T-helper 17 cell (primary cell): ENCODE results near the gene RAPGEF6. TPM values are rescaled to one million over a fixed set of nuclear protein-coding genes. Genes with fewer than 3 reads are reported as not detected.

ENCODE experiments used
- ATAC-seq: fragments of 150-1000 bp; cut with Tn5 transposase; 2 replicates; pipeline ENCODE4 v1.10.0; 2021; ENCODE audit warnings: mild to moderate bottlenecking, moderate library complexity
- DNase-seq, 3 donors: peaks; one replicate each; pipeline versions ENCODE4 v3.0.0 to v3.0.0-alpha.2; 2020 to 2021
- H3K9me3 ChIP-seq: one replicate; pipeline ENCODE4 v1.7.0; 2013; ENCODE audit warnings: low read length, mild to moderate bottlenecking; ENCODE audit not compliant: control insufficient read depth, poor library complexity, severe bottlenecking
- H3K27ac Mint-ChIP-seq: one replicate; pipeline ENCODE4 v1.8.0; 2022; ENCODE audit warnings: mild to moderate bottlenecking, moderate library complexity, mixed read lengths
- H3K27me3 Mint-ChIP-seq: one replicate; pipeline ENCODE4 v1.8.0; 2022; ENCODE audit warnings: mixed read lengths
- H3K36me3 Mint-ChIP-seq: one replicate; pipeline ENCODE4 v1.8.0; 2022; ENCODE audit warnings: low read depth, mixed read lengths
- H3K4me1 Mint-ChIP-seq: one replicate; pipeline ENCODE4 v1.8.0; 2022; ENCODE audit warnings: mild to moderate bottlenecking, mixed read lengths
- H3K4me3 Mint-ChIP-seq: one replicate; pipeline ENCODE4 v1.8.0; 2022; ENCODE audit warnings: mild to moderate bottlenecking, moderate library complexity, mixed read lengths
- total RNA-seq, 4 donors: library from RNA in 2 of 4; stranded (reverse) in 2 of 4; gene quantifications; one replicate each; pipeline ENCODE4 v1.2.3 and lab custom pipeline; 2022 to 2026

Gene RAPGEF6
- total RNA-seq, 2 donors from 2014 or later: 60.7 to 68.7 TPM

- Mint-ChIP-seq H3K27ac (no peak overlapping the region), H3K27me3 (no peaks in the 10 kb centered on the region), H3K36me3 (peaks cover 14% of the 10 kb centered on the region), H3K4me1 (no peaks in the 10 kb centered on the region), H3K4me3 (no peak overlapping the region)
- no peaks in the 10 kb centered on the region for H3K9me3 ChIP-seq
- ATAC-seq: no peak
- no peak for DNase-seq
Measured at GRCh38 chr5:131661933-131662332, 26.9 kb upstream of the RAPGEF6 start.

DNA sequence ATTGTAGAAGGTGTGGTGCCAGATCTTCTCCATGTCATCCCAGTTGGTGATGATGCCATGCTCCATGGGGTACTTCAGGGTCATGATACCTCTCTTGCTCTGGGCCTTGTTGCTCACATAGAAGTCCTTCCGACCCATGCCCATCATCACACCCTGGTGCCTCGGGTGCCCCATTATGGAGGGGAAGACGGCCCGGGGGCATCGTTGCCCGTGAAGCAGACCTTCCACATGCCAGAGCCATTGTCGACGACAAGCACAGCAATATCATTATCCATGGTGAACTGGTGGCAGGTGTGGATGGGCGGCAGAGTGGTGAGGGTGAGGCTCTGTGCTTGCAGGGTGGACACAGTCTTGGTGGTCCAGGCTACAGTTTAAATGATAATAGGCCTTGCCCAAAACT lies 24.8 kb upstream of the RAPGEF6 start:
- H3K4me1 Mint-ChIP-seq: no peaks in the 10 kb centered on the region
- H3K36me3 Mint-ChIP-seq: peaks cover 14% of the 10 kb centered on the region
- no peaks in the 10 kb centered on the region for H3K9me3 ChIP-seq
- ATAC-seq (no peak), DNase-seq (no peak)
- no peak overlapping the region for H3K27ac Mint-ChIP-seq
- no peaks in the 10 kb centered on the region for H3K27me3 Mint-ChIP-seq
- no peak overlapping the region for H3K4me3 Mint-ChIP-seq

GRCh38 chr5:131659290-131659689 lies 24.3 kb upstream of the RAPGEF6 start:
- DNase-seq (no peak), ATAC-seq (no peak)
- Mint-ChIP-seq H3K27ac (no peak overlapping the region), H3K27me3 (no peaks in the 10 kb centered on the region), H3K4me3 (no peak overlapping the region), H3K36me3 (peaks cover 18% of the 10 kb centered on the region), H3K4me1 (peaks cover 3% of the 10 kb centered on the region)
- H3K9me3 ChIP-seq: no peaks in the 10 kb centered on the region

DNA sequence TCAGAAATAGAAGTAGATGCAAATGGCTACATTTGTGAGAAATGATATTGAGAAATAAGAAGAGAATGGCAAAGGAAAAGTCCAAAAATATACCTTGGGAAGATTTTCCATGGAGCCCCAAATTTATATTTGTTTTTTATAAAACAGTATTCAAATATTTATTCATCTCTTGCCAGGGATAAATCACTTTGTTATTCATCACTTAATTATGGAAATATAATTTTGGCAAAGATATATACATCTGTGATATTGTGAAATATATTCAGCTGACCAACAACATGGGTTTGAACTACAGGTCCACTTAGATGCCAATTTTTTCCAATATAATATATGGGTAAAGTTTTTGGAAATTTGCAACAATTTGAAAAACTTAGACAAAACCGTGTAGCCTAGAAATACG lies 19.7 kb upstream of the RAPGEF6 start:
- ATAC-seq: no peak
- no peak for DNase-seq
- Mint-ChIP-seq H3K27me3 (no peaks in the 10 kb centered on the region), H3K36me3 (peaks cover 14% of the 10 kb centered on the region), H3K4me1 (peaks cover 4% of the 10 kb centered on the region), H3K4me3 (no peak overlapping the region), H3K27ac (no peak overlapping the region)
- H3K9me3 ChIP-seq: no peaks in the 10 kb centered on the region

GRCh38 chr5:131654309-131654708 lies 19.3 kb upstream of the RAPGEF6 start:
- no peak for ATAC-seq
- Mint-ChIP-seq H3K27ac (no peak overlapping the region), H3K4me3 (no peak overlapping the region), H3K36me3 (peaks cover 12% of the 10 kb centered on the region), H3K27me3 (no peaks in the 10 kb centered on the region), H3K4me1 (peaks cover 4% of the 10 kb centered on the region)
- no peaks in the 10 kb centered on the region for H3K9me3 ChIP-seq
- no peak for DNase-seq

GRCh38 chr5:131649161-131649560 lies 14.1 kb upstream of the RAPGEF6 start:
- H3K9me3 ChIP-seq: no peaks in the 10 kb centered on the region
- H3K4me1 Mint-ChIP-seq: peaks cover 2% of the 10 kb centered on the region
- ATAC-seq (no peak), DNase-seq (no peak)
- no peak overlapping the region for H3K4me3 Mint-ChIP-seq
- peak overlapping the region; percentile 47 for H3K27ac Mint-ChIP-seq
- H3K27me3 Mint-ChIP-seq: no peaks in the 10 kb centered on the region
- peaks cover 7% of the 10 kb centered on the region for H3K36me3 Mint-ChIP-seq

DNA sequence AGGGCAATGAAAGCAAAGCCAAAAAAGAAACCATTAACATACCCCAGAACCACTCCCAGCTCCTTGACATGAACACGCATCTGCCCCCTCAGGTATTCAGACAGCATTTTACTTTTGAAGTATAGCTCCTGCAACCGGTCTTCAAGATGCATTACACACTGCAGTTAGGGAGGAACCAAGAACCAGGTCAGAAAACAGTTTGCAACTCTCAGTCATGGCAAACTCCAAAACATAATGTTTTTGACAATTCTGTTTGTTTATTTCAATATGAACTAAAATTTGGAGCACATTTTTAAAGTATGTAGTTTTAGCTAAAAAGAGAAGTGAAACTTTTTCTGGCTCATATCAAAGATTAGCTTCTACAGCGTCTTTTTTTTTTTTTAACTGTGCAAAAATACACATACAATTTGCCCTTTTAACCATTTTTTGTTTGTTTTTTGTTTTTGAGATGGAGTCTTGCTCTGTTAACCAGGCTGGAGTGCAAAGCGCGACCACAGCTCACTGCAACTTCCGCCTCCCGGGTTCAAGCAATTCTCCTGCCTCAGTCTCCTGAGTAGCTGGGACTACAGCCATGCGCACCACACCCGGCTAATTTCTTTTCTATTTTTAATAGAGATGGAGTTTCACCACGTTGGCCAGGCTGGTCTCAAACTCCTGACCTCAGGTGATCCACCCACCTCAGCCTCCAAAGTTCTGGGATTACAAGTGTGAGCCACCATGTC lies 12.2 kb upstream of the RAPGEF6 start:
- Mint-ChIP-seq H3K27ac (no peak overlapping the region), H3K27me3 (no peaks in the 10 kb centered on the region), H3K4me1 (peaks cover 2% of the 10 kb centered on the region), H3K4me3 (no peak overlapping the region), H3K36me3 (peaks cover 7% of the 10 kb centered on the region)
- ATAC-seq (no peak), DNase-seq (no peak)
- H3K9me3 ChIP-seq: no peaks in the 10 kb centered on the region

DNA sequence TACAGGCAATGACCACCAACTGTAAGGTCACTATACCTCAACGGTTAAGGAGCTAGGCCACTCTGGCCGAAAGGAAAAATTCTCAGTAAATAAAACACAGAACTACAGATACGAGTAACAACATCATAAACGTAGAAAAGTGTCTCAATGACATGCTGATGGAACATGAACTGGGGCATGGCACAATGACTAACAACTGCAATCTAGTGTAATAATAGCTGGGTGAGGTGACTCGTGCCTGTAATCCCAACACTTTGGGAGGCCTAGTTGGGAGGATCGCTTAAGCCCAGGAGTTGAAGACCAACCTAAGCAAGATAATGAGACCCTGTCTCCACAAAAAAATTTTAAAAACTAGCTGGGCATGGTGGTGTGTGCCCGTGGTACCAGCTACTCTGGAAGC lies 9.8 kb upstream of the RAPGEF6 start:
- no peak for DNase-seq
- Mint-ChIP-seq H3K4me1 (peaks cover 7% of the 10 kb centered on the region), H3K27me3 (no peaks in the 10 kb centered on the region), H3K4me3 (no peak overlapping the region), H3K27ac (no peak overlapping the region), H3K36me3 (peaks cover 4% of the 10 kb centered on the region)
- H3K9me3 ChIP-seq: no peaks in the 10 kb centered on the region
- ATAC-seq: no peak

- no peaks in the 10 kb centered on the region for H3K9me3 ChIP-seq
- H3K27me3 Mint-ChIP-seq: no peaks in the 10 kb centered on the region
- peaks cover 11% of the 10 kb centered on the region for H3K4me1 Mint-ChIP-seq
- ATAC-seq (no peak), DNase-seq (no peak)
- H3K27ac Mint-ChIP-seq: no peak overlapping the region
- no peak overlapping the region for H3K4me3 Mint-ChIP-seq
- peaks cover 4% of the 10 kb centered on the region for H3K36me3 Mint-ChIP-seq
Measured at GRCh38 chr5:131644370-131644769, 9.3 kb upstream of the RAPGEF6 start.

- Mint-ChIP-seq H3K27ac (no peak overlapping the region), H3K4me3 (no peak overlapping the region), H3K4me1 (peaks cover 13% of the 10 kb centered on the region), H3K36me3 (peaks cover 4% of the 10 kb centered on the region), H3K27me3 (no peaks in the 10 kb centered on the region)
- H3K9me3 ChIP-seq: no peaks in the 10 kb centered on the region
- ATAC-seq (no peak), DNase-seq (no peak)
Measured at GRCh38 chr5:131641494-131641893, 6.5 kb upstream of the RAPGEF6 start.

GRCh38 chr5:131640043-131640856 lies 5.2 kb upstream of the RAPGEF6 start:
- peak; percentile 55 for ATAC-seq
- Mint-ChIP-seq H3K27ac (no peak overlapping the region), H3K36me3 (peaks cover 4% of the 10 kb centered on the region), H3K4me3 (no peak overlapping the region), H3K27me3 (no peaks in the 10 kb centered on the region), H3K4me1 (peaks cover 20% of the 10 kb centered on the region)
- H3K9me3 ChIP-seq: no peaks in the 10 kb centered on the region
- DNase-seq: no peak

GRCh38 chr5:131639148-131639547 lies 4.1 kb upstream of the RAPGEF6 start:
- ATAC-seq (no peak), DNase-seq (no peak)
- no peaks in the 10 kb centered on the region for H3K27me3 Mint-ChIP-seq
- no peak overlapping the region for H3K27ac Mint-ChIP-seq
- no peaks in the 10 kb centered on the region for H3K36me3 Mint-ChIP-seq
- H3K4me3 Mint-ChIP-seq: no peak overlapping the region
- H3K9me3 ChIP-seq: no peaks in the 10 kb centered on the region
- peaks cover 26% of the 10 kb centered on the region for H3K4me1 Mint-ChIP-seq

DNA sequence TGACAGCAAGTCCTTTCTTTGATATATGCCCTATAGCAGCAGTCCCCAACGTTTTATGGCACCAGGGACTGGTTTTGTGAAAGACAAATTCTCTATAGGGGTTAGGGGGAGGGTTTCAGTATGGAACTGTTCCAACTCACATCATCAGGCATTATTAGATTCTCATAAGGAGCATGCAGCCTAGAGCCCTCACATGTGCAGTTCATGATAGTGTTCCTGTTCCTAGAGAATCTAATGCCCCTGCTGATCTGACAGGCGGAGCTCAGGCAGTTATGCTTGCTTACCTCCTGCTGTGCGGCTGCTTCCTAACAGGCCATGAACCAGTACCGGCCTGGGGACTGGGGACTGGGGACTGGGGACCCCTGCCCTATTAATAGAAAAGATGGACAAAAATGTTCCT lies 2.7 kb upstream of the RAPGEF6 start:
- no peak overlapping the region for H3K4me3 Mint-ChIP-seq
- no peak for ATAC-seq
- H3K27me3 Mint-ChIP-seq: no peaks in the 10 kb centered on the region
- DNase-seq: no peak
- H3K36me3 Mint-ChIP-seq: no peaks in the 10 kb centered on the region
- H3K27ac Mint-ChIP-seq: peak overlapping the region; percentile 29
- peaks cover 32% of the 10 kb centered on the region for H3K4me1 Mint-ChIP-seq
- H3K9me3 ChIP-seq: no peaks in the 10 kb centered on the region
